NCI-H345 (cell line): ENCODE results near the gene DENND4A.

Source experiments
- DNase-seq: peaks from one replicate; lab custom pipeline; 2025; lab: John Stamatoyannopoulos, UW

Gene DENND4A

GRCh38 chr15:65792138-65792987, at the start of gene DENND4A:
Gene DENND4A, minus strand, starts transcription at chr15:65792293. Its CDS starts 35,843 bp downstream, at chr15:65756450.
- peak; percentile 96 for DNase-seq

- no peak for DNase-seq
These were observed 49.2 kb upstream of the DENND4A start for GRCh38 chr15:65841121-65841930.

- no peak for DNase-seq
These were observed 47.9 kb upstream of the DENND4A start for GRCh38 chr15:65839985-65840384.

GRCh38 chr15:65839354-65839901, 47.3 kb upstream of the DENND4A start:
- no peak for DNase-seq

GRCh38 chr15:65837301-65838294, 45.5 kb upstream of the DENND4A start:
- DNase-seq, result no peak

- no peak for DNase-seq
These were observed 44.6 kb upstream of the DENND4A start for GRCh38 chr15:65836665-65837064.

- no peak for DNase-seq
These were observed 43.4 kb upstream of the DENND4A start for GRCh38 chr15:65835447-65835846.

- no peak for DNase-seq
These were observed 42.6 kb upstream of the DENND4A start for GRCh38 chr15:65834603-65835282.

GRCh38 chr15:65833501-65834205, 41.6 kb upstream of the DENND4A start:
- DNase-seq, result peak; percentile 72

GRCh38 chr15:65832549-65833364, 40.7 kb upstream of the DENND4A start:
- DNase-seq, result peak; percentile 97

- peak; percentile 26 for DNase-seq
These were observed 37.2 kb upstream of the DENND4A start for GRCh38 chr15:65829130-65829764.

GRCh38 chr15:65828585-65828984, 36.5 kb upstream of the DENND4A start:
- DNase-seq, result no peak

- DNase-seq, result no peak
These were observed 35.0 kb upstream of the DENND4A start for GRCh38 chr15:65827065-65827464.

- no peak for DNase-seq
These were observed 33.0 kb upstream of the DENND4A start for GRCh38 chr15:65824941-65825544.

GRCh38 chr15:65824031-65824743, 32.1 kb upstream of the DENND4A start:
- peak; percentile 34 for DNase-seq

GRCh38 chr15:65822316-65822715, 30.2 kb upstream of the DENND4A start:
- no peak for DNase-seq

- DNase-seq, result no peak
These were observed 29.0 kb upstream of the DENND4A start for GRCh38 chr15:65821070-65821469.

- DNase-seq, result no peak
These were observed 27.5 kb upstream of the DENND4A start for GRCh38 chr15:65819563-65819960.
